Left ventricle myocardium inferior (tissue), 1 donor: Measurements from ENCODE around the gene PGM3. TPM values are rescaled to one million over a fixed set of nuclear protein-coding genes. Genes with fewer than 3 reads are reported as not detected.

Source experiments
- DNase-seq: peaks from one replicate; pipeline ENCODE4 v3.0.0-alpha.2; 2020
- H3K27ac ChIP-seq: fragments of 200-600 bp; replicated peaks from 2 replicates; pipeline ENCODE4 v1.8.0; 2021
- H3K27me3 ChIP-seq: fragments of 200-600 bp; 2 replicates; pipeline ENCODE4 v1.8.0; 2021; ENCODE audit warnings: low read depth
- H3K36me3 ChIP-seq: fragments of 200-600 bp; 2 replicates; pipeline ENCODE4 v1.8.0; 2021
- H3K4me1 ChIP-seq: fragments of 200-600 bp; 2 replicates; pipeline ENCODE4 v1.8.0; 2021
- H3K4me3 ChIP-seq: fragments of 200-600 bp; 2 replicates; pipeline ENCODE4 v1.8.0; 2021; ENCODE audit warnings: mild to moderate bottlenecking, moderate library complexity
- H3K9me3 ChIP-seq: fragments of 200-600 bp; replicated peaks from 2 replicates; pipeline ENCODE4 v1.8.0; 2021
- intact Hi-C: fragments of 100-400 bp; cut with micrococcal nuclease; formaldehyde crosslinking; loops from one replicate; pipeline ENCODE4 v1.11.0; 2022
- total RNA-seq: library from RNA; stranded (reverse); fragmentation: NEBNext Ultra II Directional; extraction: Animal tissue kit (Norgen Biotek cat#: 25700); gene quantifications from one replicate; pipeline ENCODE4 v1.2.1, GENCODE V29; 2021
- TF ChIP-seq, protein P1 (sequence below): fragments of 200-600 bp; IDR thresholded peaks from 2 replicates; pipeline ENCODE4 v1.8.0; 2021; ENCODE audit warnings: antibody characterized with exemption, mild to moderate bottlenecking, borderline replicate concordance
- donor health status: DM: no; HTN: yes; CAD: no; lungs with severe emphysema.

PGM3 gene
- total RNA-seq, 1 donor from 2014 or later: 16.1 TPM

DNA sequence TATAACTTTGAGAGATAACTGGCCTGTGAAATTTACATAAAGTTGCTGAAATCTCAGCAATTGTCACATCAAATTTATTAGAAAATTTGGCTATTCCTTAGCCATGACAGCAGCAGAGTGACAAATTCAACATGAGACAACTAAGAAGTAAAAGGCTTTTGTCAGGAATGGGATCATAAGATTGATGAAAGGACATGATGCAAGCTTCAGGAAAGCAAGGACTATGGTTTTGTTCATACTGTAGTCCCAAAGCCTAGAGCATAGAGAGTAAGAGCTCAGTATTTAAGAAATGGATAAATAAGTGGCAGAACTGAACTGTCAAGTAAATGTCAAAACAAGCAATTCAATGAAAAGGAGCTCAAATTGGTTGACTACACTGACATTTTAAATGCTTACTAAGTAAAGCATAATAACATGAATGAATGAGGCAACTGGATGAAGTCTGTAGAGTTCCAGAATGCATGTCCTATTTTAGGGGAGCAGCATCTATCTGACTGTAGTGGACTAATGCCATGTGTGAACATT, 12.6 kb downstream of the PGM3 start:
- Histone ChIP-seq H3K4me3 (no peak overlapping the region), H3K9me3 (no peaks in the 10 kb centered on the region), H3K27me3 (no peaks in the 10 kb centered on the region), H3K27ac (no peak overlapping the region), H3K36me3 (peaks cover 78% of the 10 kb centered on the region), H3K4me1 (peaks cover 15% of the 10 kb centered on the region)
- TF ChIP-seq, protein P1, sequence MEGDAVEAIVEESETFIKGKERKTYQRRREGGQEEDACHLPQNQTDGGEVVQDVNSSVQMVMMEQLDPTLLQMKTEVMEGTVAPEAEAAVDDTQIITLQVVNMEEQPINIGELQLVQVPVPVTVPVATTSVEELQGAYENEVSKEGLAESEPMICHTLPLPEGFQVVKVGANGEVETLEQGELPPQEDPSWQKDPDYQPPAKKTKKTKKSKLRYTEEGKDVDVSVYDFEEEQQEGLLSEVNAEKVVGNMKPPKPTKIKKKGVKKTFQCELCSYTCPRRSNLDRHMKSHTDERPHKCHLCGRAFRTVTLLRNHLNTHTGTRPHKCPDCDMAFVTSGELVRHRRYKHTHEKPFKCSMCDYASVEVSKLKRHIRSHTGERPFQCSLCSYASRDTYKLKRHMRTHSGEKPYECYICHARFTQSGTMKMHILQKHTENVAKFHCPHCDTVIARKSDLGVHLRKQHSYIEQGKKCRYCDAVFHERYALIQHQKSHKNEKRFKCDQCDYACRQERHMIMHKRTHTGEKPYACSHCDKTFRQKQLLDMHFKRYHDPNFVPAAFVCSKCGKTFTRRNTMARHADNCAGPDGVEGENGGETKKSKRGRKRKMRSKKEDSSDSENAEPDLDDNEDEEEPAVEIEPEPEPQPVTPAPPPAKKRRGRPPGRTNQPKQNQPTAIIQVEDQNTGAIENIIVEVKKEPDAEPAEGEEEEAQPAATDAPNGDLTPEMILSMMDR: no peak
- no peak for DNase-seq
- intact Hi-C loops: no loop called here

DNA sequence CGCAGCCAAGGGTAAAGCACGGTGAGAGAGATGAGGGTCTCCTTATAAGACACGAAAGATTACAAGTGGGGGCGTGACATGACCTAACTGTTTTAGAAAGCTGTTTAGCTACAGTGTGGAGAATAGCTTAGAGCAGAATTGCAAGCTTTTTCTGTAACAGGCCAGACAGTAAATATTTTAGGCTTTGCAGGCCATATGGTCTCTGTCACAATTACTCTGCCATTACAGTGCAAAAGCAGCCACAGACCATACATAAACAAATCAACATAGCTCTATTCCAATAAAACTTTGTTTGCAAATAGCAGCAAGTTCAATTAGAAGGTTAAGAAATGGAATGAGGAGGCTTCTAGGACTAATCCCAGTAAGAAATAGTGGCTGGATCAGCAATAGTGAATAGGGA, 16.8 kb downstream of the PGM3 start:
- intact Hi-C loops: no loop called here

DNA sequence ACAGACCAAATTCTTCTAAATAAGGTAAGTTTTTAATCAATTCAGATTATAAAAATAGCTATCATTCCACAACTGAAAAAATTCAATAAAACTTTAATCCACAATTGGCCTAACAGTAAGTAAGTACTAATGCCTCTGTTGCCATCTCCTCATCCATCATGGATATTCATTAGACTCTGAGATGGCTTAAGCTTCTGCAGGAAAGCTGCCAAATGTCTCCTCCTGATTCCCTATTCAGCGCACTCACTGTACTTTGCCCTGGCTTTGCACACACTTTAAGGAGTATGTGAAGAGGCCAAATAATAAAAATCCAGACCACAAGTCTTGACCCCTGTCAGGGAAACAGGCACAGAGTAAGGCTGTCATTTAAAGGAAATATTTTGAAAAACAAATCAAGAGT, 23.6 kb downstream of the PGM3 start:
- H3K4me1 ChIP-seq: no peaks in the 10 kb centered on the region
- no peaks in the 10 kb centered on the region for H3K9me3 ChIP-seq
- no peak for DNase-seq
- H3K27me3 ChIP-seq: no peaks in the 10 kb centered on the region
- no peak overlapping the region for H3K27ac ChIP-seq
- intact Hi-C loops: no loop called here
- peaks cover 100% of the 10 kb centered on the region for H3K36me3 ChIP-seq
- TF ChIP-seq, protein P1: no peak
- H3K4me3 ChIP-seq: no peak overlapping the region

More for the DNA sequence above, 16.8 kb downstream of the PGM3 start:
- peaks cover 5% of the 10 kb centered on the region for H3K4me1 ChIP-seq
- DNase-seq: no peak
- H3K27ac ChIP-seq: no peak overlapping the region
- H3K4me3 ChIP-seq: no peak overlapping the region
- H3K27me3 ChIP-seq: no peaks in the 10 kb centered on the region
- H3K36me3 ChIP-seq: peaks cover 97% of the 10 kb centered on the region
- no peaks in the 10 kb centered on the region for H3K9me3 ChIP-seq
- TF ChIP-seq, protein P1: no peak

DNA sequence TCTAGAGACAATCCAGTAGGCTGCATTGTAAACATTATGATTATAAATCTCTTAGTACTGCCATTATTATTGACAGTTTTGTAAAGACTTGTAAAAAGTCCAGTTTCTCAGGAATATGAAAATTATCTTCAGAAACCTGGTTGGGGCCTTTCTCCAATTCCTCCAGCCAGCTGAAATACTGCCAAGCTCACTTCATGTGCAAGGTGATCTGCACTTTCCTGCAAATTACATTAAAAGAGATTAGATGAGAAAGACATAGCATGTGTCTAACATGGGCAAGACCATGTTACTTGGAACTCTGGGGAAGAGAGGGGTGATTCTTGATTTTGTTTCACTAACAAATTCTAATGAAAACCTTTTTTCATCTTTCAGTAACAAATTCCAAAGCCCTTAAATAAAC, 24.0 kb downstream of the PGM3 start:
- Histone ChIP-seq H3K4me1 (no peaks in the 10 kb centered on the region), H3K9me3 (no peaks in the 10 kb centered on the region), H3K27ac (no peak overlapping the region), H3K4me3 (no peak overlapping the region), H3K27me3 (no peaks in the 10 kb centered on the region), H3K36me3 (peaks cover 100% of the 10 kb centered on the region)
- intact Hi-C loops: no loop called here
- TF ChIP-seq, protein P1: no peak
- no peak for DNase-seq

DNA sequence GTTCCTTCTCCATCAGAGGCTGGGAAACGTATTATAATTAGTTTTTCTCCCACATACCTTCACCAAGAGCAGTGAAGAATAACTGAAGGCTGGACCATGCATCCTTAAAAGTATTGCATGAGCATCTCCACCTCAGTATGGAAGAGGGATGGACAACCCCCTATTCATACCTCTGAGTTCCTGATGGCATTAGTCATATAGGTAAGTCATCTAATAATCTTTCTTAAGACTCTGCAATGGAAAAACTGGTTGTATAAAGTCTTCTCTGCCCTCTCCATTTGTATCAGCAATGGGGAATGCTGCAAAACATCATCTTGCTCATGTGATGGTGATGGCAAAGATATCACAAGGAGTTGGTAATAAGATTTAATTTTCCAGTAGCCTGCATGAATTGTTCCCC, 24.5 kb downstream of the PGM3 start:
- intact Hi-C loops: no loop called here
- Histone ChIP-seq H3K36me3 (peaks cover 100% of the 10 kb centered on the region), H3K4me1 (no peaks in the 10 kb centered on the region), H3K9me3 (no peaks in the 10 kb centered on the region), H3K27me3 (no peaks in the 10 kb centered on the region), H3K4me3 (no peak overlapping the region), H3K27ac (no peak overlapping the region)
- DNase-seq: no peak
- TF ChIP-seq, protein P1: no peak
